Activated CD4-positive, alpha-beta T cell treated with anti-CD3 and anti-CD28 coated beads, Interleukin-2, amount 50 U/mL, for 1 hour (primary cell): ENCODE data around the gene SCN8A.
"Not testable (repeated sequence)": the region's sequence is repeated elsewhere in the genome, so short reads cannot be mapped to it uniquely, and the experiment has no call there.

Source experiments
- DNase-seq: peaks from one replicate; pipeline ENCODE4 v3.0.0-alpha.2; 2020

Gene SCN8A

GRCh38 chr12:51591016-51591901, at the start of gene SCN8A:
Gene SCN8A (plus strand): TSS chr12:51591233. CDS start chr12:51662818, 71,585 bp downstream.
- DNase-seq = peak; percentile 41

GRCh38 chr12:51546097-51546496, 44.9 kb upstream of the SCN8A start:
- no peak for DNase-seq

- DNase-seq = no peak
Observed at GRCh38 chr12:51547606-51548005, 43.4 kb upstream of the SCN8A start.

- no peak for DNase-seq
Observed at GRCh38 chr12:51548241-51548640, 42.8 kb upstream of the SCN8A start.

GRCh38 chr12:51549637-51550036, 41.4 kb upstream of the SCN8A start:
- no peak for DNase-seq

GRCh38 chr12:51568271-51569032, 22.6 kb upstream of the SCN8A start:
- DNase-seq = not testable (repeated sequence)

- no peak for DNase-seq
Observed at GRCh38 chr12:51579321-51579850, 11.6 kb upstream of the SCN8A start.

- DNase-seq = no peak
Observed at GRCh38 chr12:51589060-51589459, 2.0 kb upstream of the SCN8A start.

- DNase-seq = no peak
Observed at GRCh38 chr12:51589557-51590176, 1.4 kb upstream of the SCN8A start.

- DNase-seq = peak; percentile 67
Observed at GRCh38 chr12:51590347-51591015, 552 bp upstream of the SCN8A start.

GRCh38 chr12:51592034-51592705, 1.1 kb downstream of the SCN8A start:
- DNase-seq = no peak

GRCh38 chr12:51593021-51593420, 2.0 kb downstream of the SCN8A start:
- no peak for DNase-seq

GRCh38 chr12:51593539-51593938, 2.5 kb downstream of the SCN8A start:
- DNase-seq = peak; percentile 14

- DNase-seq = no peak
Observed at GRCh38 chr12:51598156-51598555, 7.1 kb downstream of the SCN8A start.

- no peak for DNase-seq
Observed at GRCh38 chr12:51600721-51601120, 9.7 kb downstream of the SCN8A start.

- DNase-seq = no peak
Observed at GRCh38 chr12:51601241-51601640, 10.2 kb downstream of the SCN8A start.

GRCh38 chr12:51605896-51606295, 14.9 kb downstream of the SCN8A start:
- DNase-seq = not testable (repeated sequence)

- not testable (repeated sequence) for DNase-seq
Observed at GRCh38 chr12:51607197-51607596, 16.2 kb downstream of the SCN8A start.

GRCh38 chr12:51620448-51620847, 29.4 kb downstream of the SCN8A start:
- DNase-seq = no peak

- no peak for DNase-seq
Observed at GRCh38 chr12:51621156-51621922, 30.3 kb downstream of the SCN8A start.

- no peak for DNase-seq
Observed at GRCh38 chr12:51622564-51622963, 31.5 kb downstream of the SCN8A start.
